K562 (cell line): Measurements from ENCODE around the gene GATA1. TPM values are rescaled to one million over a fixed set of nuclear protein-coding genes. Genes with fewer than 3 reads are reported as not detected.

Source experiments
- BMI1 ChIP-seq: fragments of 150-350 bp; IDR thresholded peaks from 2 replicates; pipeline ENCODE4 v1.6.1; 2014; ENCODE audit warnings: low read length
- E2F3 ChIP-seq: fragments of 250-450 bp; sonication (Bioruptor Pico); IDR thresholded peaks from 2 replicates; pipeline ENCODE4 v1.4.0; 2020; ENCODE audit warnings: mild to moderate bottlenecking
- JUND ChIP-seq, 2 experiments: IDR thresholded peaks; 2 replicates in 1 of 2; 3 replicates in 1 of 2; pipeline ENCODE4 v1.6.1; 2011; ENCODE audit warnings: borderline replicate concordance in 2 of 2, low read depth in 2 of 2, low read length in 2 of 2, improper control_type of control experiment in 1 of 2, missing biosample characterization in 1 of 2, missing genetic modification characterization in 1 of 2, missing genetic modification reagents in 1 of 2
- MECOM ChIP-seq: fragments of 250-450 bp; sonication (Bioruptor Pico); IDR thresholded peaks from 2 replicates; pipeline ENCODE4 v1.8.0; 2022; ENCODE audit warnings: inconsistent platforms
- NR4A1 ChIP-seq, 2 experiments: fragments of 250-450 bp in 1 of 2; fragments of 450-650 bp in 1 of 2; sonication (Bioruptor Pico) in 1 of 2; IDR thresholded peaks; 2 replicates each; pipeline versions ENCODE4 v1.4.0 to v1.6.1; 2016 to 2020; ENCODE audit warnings: mild to moderate bottlenecking in 2 of 2, missing compliant biosample characterization in 1 of 2, missing genetic modification characterization in 1 of 2, moderate library complexity in 1 of 2
- POLR2AphosphoS2 ChIP-seq: IDR thresholded peaks from 2 replicates; pipeline ENCODE4 v1.6.1; 2012; ENCODE audit warnings: low read length, improper control_type of control experiment
- RFX5 ChIP-seq: IDR thresholded peaks from 2 replicates; pipeline ENCODE4 v1.6.1; 2011; ENCODE audit warnings: low read depth, mild to moderate bottlenecking, improper control_type of control experiment, low read length
- SLC30A9 ChIP-seq: fragments of 250-450 bp; sonication (Bioruptor Pico); IDR thresholded peaks from 2 replicates; pipeline ENCODE4 v1.8.0; 2022; ENCODE audit warnings: mild to moderate bottlenecking, moderate library complexity
- SMAD3 ChIP-seq: fragments of 450-650 bp; formaldehyde crosslinking; conservative IDR thresholded peaks from 2 replicates; pipeline ENCODE4 v1.4.0; 2020; ENCODE audit warnings: mild to moderate bottlenecking
- SMARCE1 ChIP-seq: fragments of 450-650 bp; IDR thresholded peaks from 2 replicates; pipeline ENCODE4 v1.7.1; 2016; ENCODE audit warnings: mild to moderate bottlenecking
- TAF15 ChIP-seq: fragments of 200-400 bp; formaldehyde crosslinking; IDR thresholded peaks from 2 replicates; pipeline ENCODE4 v1.6.1; 2017; ENCODE audit warnings: mild to moderate bottlenecking, low read depth, low read length, moderate library complexity
- ZFP30 ChIP-seq: fragments of 250-450 bp; sonication (Bioruptor Pico); IDR thresholded peaks from 2 replicates; pipeline ENCODE4 v1.8.0; 2022; ENCODE audit warnings: moderate library complexity, mild to moderate bottlenecking, inconsistent platforms, borderline replicate concordance
- ZFPM2 ChIP-seq: fragments of 250-450 bp; sonication (Bioruptor Pico); IDR thresholded peaks from 2 replicates; pipeline ENCODE4 v1.5.1; 2022; ENCODE audit warnings: mild to moderate bottlenecking
- ZFX ChIP-seq: sonication (generic); formaldehyde crosslinking; IDR thresholded peaks from 2 replicates; pipeline ENCODE4 v1.8.0; 2022; ENCODE audit warnings: mild to moderate bottlenecking, missing genetic modification reagents, moderate library complexity
- ZNF121 ChIP-seq: sonication (generic); formaldehyde crosslinking; conservative IDR thresholded peaks from 2 replicates; pipeline ENCODE4 v1.8.0; 2022; ENCODE audit warnings: missing genetic modification reagents
- ZNF408 ChIP-seq: fragments of 250-450 bp; sonication (Bioruptor Pico); IDR thresholded peaks from 2 replicates; pipeline ENCODE4 v1.4.0; 2020; ENCODE audit warnings: low read depth, mild to moderate bottlenecking, moderate library complexity
- ZNF445 ChIP-seq: fragments of 250-450 bp; sonication (Bioruptor Pico); IDR thresholded peaks from 2 replicates; pipeline ENCODE4 v1.4.0; 2020; ENCODE audit warnings: low read depth, mild to moderate bottlenecking, moderate library complexity
- ZNF699 ChIP-seq: fragments of 250-450 bp; sonication (Bioruptor Pico); IDR thresholded peaks from 2 replicates; pipeline ENCODE4 v1.8.0; 2021; ENCODE audit warnings: mild to moderate bottlenecking, moderate library complexity; ENCODE audit not compliant: insufficient replicate concordance
- ZNF707 ChIP-seq: fragments of 250-450 bp; sonication (Bioruptor Pico); conservative IDR thresholded peaks from 2 replicates; pipeline ENCODE4 v1.8.0; 2022; ENCODE audit warnings: inconsistent platforms, mild to moderate bottlenecking, moderate library complexity
- polyA plus RNA-seq, 8 experiments: library from polyadenylated mRNA; depleted of rRNA in 4 of 8; stranded (reverse) in 5 of 8; unstranded in 3 of 8; fragments of >200 nt; fragmentation: Nextera tagmentation in 2 of 8; fragmentation: Illumina TruSeq in 1 of 8; extraction: Ambion mirVana in 2 of 8; extraction: Trizol in 1 of 8; gene quantifications; 2 replicates each; pipeline versions ENCODE4 v1.2.1 to v1.2.3, GENCODE V29; 2011 to 2014; ENCODE audit warnings: inconsistent platforms in 1 of 8, missing spikeins in 1 of 8
- total RNA-seq, 7 experiments: library from RNA; depleted of rRNA in 6 of 7; stranded (reverse); fragments of >200 nt in 6 of 7; fragmentation: Illumina TruSeq in 2 of 7; extraction: Trizol in 2 of 7; gene quantifications; 2 replicates each; pipeline versions ENCODE4 v1.2.1 to v1.2.3, GENCODE V29; 2011 to 2021; ENCODE audit warnings: low replicate concordance in 1 of 7
- TF ChIP-seq, protein P1 (sequence below): sonication (generic); formaldehyde crosslinking; IDR thresholded peaks from 2 replicates; pipeline ENCODE4 v1.8.0; 2022; ENCODE audit warnings: missing genetic modification reagents, mild to moderate bottlenecking, moderate library complexity, borderline replicate concordance
- TF ChIP-seq, protein P2 (sequence below): fragments of 250-450 bp; sonication (Bioruptor Pico); IDR thresholded peaks from 2 replicates; pipeline ENCODE4 v1.8.0; 2021; ENCODE audit warnings: moderate library complexity, mild to moderate bottlenecking, inconsistent platforms
- TF ChIP-seq, protein P3 (sequence below): fragments of 450-650 bp; IDR thresholded peaks from 2 replicates; pipeline ENCODE4 v1.6.1; 2017; ENCODE audit warnings: mild to moderate bottlenecking, moderate library complexity
- TF ChIP-seq, protein P4 (sequence below): sonication (generic); formaldehyde crosslinking; IDR thresholded peaks from 2 replicates; pipeline ENCODE4 v1.5.0; 2020; ENCODE audit warnings: missing genetic modification reagents
- TF ChIP-seq, protein P5 (sequence below): fragments of 250-450 bp; sonication (Bioruptor Pico); IDR thresholded peaks from 2 replicates; pipeline ENCODE4 v1.5.1; 2021; ENCODE audit warnings: mild to moderate bottlenecking

The GATA1 gene
- total and polyA plus RNA-seq, 9 of the 15 experiments (the other 6 are each of a cell fraction or from before 2014, with no cell fraction given) = 11.9 to 291 (median 116) TPM

DNA sequence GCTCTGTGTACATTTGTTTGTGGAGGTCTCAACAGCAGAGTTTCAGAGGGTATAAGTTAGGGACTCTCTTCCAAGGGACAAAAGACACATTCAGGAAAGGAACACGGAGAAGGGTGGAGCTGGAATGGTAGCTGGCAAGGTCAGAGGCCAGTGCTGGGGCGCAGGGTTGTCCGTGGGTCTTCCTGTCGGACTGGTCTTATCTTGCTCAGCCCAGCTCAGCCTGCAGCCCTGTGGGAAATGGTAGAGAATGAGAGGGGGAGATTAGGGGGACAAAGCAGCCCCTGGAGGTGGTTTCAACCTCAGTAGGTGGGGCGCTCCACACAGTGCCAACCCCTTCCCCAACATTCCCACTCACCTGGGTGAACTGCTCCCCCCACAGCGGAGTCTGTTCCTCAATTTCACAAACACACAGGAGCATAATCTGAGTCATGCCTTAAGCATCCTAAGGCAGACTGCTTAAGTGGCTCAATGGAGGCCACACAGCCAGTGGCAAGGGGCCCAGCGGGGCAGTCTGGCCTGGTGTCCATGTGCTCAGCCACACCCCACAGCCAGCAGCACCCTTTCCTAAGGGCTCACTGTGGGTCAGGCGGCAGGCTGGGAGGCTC lies 8.6 kb downstream of the GATA1 start (continued):
- TF ChIP-seq JUND (IDR thresholded peaks at IDR 0.05; ENCODE audit: borderline replicate concordance, low read depth, low read length) (peak; percentile 67), JUND (tag; IDR thresholded peaks at IDR 0.05; ENCODE audit: borderline replicate concordance, low read depth, low read length) (peak; percentile 79; the same call in 2 of the 3 replicates), POLR2AphosphoS2 (peak; percentile 77; the same call in 1 of the 2 replicates), ZNF699 (CRISPR knock-in tag) (no peak), BMI1 (no peak), RFX5 (no peak), E2F3 (CRISPR knock-in tag) (no peak), ZNF121 (CRISPR knock-in tag) (no peak), ZFX (CRISPR knock-in tag) (no peak), SLC30A9 (CRISPR knock-in tag) (no peak), ZNF408 (CRISPR knock-in tag) (no peak), SMAD3 (CRISPR knock-in tag) (no peak), ZNF707 (CRISPR knock-in tag) (no peak), SMARCE1 (no peak), ZNF445 (CRISPR knock-in tag) (no peak), ZFP30 (CRISPR knock-in tag) (no peak), MECOM (no peak), TAF15 (no peak), ZFPM2 (CRISPR knock-in tag) (no peak), NR4A1 (CRISPR knock-in tag; IDR thresholded peaks at IDR 0.05) (no peak), NR4A1 (tag; IDR thresholded peaks at IDR 0.05) (no peak)
- TF ChIP-seq, protein P1, sequence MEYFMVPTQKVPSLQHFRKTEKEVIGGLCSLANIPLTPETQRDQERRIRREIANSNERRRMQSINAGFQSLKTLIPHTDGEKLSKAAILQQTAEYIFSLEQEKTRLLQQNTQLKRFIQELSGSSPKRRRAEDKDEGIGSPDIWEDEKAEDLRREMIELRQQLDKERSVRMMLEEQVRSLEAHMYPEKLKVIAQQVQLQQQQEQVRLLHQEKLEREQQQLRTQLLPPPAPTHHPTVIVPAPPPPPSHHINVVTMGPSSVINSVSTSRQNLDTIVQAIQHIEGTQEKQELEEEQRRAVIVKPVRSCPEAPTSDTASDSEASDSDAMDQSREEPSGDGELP = no peak
- TF ChIP-seq, protein P2, sequence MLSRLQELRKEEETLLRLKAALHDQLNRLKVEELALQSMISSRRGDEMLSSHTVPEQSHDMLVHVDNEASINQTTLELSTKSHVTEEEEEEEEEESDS (CRISPR knock-in tag) = no peak
- TF ChIP-seq, protein P3, sequence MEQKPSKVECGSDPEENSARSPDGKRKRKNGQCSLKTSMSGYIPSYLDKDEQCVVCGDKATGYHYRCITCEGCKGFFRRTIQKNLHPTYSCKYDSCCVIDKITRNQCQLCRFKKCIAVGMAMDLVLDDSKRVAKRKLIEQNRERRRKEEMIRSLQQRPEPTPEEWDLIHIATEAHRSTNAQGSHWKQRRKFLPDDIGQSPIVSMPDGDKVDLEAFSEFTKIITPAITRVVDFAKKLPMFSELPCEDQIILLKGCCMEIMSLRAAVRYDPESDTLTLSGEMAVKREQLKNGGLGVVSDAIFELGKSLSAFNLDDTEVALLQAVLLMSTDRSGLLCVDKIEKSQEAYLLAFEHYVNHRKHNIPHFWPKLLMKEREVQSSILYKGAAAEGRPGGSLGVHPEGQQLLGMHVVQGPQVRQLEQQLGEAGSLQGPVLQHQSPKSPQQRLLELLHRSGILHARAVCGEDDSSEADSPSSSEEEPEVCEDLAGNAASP = no peak
- TF ChIP-seq, protein P4, sequence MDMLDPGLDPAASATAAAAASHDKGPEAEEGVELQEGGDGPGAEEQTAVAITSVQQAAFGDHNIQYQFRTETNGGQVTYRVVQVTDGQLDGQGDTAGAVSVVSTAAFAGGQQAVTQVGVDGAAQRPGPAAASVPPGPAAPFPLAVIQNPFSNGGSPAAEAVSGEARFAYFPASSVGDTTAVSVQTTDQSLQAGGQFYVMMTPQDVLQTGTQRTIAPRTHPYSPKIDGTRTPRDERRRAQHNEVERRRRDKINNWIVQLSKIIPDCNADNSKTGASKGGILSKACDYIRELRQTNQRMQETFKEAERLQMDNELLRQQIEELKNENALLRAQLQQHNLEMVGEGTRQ (CRISPR knock-in tag) = no peak
- TF ChIP-seq, protein P5, sequence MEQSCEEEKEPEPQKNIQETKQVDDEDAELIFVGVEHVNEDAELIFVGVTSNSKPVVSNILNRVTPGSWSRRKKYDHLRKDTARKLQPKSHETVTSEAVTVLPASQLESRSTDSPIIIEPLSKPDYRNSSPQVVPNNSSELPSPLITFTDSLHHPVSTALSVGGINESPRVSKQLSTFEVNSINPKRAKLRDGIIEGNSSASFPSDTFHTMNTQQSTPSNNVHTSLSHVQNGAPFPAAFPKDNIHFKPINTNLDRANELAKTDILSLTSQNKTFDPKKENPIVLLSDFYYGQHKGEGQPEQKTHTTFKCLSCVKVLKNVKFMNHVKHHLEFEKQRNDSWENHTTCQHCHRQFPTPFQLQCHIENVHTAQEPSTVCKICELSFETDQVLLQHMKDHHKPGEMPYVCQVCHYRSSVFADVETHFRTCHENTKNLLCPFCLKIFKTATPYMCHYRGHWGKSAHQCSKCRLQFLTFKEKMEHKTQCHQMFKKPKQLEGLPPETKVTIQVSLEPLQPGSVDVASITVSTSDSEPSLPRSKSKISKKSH (CRISPR knock-in tag) = no peak
